ENCODE data around the gene PRTN3.

DNA sequence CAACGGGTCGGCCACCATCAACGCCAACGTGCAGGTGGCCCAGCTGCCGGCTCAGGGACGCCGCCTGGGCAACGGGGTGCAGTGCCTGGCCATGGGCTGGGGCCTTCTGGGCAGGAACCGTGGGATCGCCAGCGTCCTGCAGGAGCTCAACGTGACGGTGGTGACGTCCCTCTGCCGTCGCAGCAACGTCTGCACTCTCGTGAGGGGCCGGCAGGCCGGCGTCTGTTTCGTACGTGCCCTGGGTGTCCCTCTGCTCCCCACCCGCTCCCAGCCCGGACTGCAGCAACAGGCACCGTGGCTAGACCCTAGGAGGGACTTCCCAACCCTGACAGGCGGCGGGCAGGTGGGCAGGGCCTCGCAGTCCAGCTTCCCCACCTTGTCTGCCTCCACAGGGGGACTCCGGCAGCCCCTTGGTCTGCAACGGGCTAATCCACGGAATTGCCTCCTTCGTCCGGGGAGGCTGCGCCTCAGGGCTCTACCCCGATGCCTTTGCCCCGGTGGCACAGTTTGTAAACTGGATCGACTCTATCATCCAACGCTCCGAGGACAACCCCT, 14.8 kb downstream of the PRTN3 start:
- TF ChIP-seq, protein P1, sequence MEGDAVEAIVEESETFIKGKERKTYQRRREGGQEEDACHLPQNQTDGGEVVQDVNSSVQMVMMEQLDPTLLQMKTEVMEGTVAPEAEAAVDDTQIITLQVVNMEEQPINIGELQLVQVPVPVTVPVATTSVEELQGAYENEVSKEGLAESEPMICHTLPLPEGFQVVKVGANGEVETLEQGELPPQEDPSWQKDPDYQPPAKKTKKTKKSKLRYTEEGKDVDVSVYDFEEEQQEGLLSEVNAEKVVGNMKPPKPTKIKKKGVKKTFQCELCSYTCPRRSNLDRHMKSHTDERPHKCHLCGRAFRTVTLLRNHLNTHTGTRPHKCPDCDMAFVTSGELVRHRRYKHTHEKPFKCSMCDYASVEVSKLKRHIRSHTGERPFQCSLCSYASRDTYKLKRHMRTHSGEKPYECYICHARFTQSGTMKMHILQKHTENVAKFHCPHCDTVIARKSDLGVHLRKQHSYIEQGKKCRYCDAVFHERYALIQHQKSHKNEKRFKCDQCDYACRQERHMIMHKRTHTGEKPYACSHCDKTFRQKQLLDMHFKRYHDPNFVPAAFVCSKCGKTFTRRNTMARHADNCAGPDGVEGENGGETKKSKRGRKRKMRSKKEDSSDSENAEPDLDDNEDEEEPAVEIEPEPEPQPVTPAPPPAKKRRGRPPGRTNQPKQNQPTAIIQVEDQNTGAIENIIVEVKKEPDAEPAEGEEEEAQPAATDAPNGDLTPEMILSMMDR (IDR thresholded peaks at IDR 0.05): no peak
- no peak for TF ChIP-seq POLR2A (IDR thresholded peaks at IDR 0.05)

All from adrenal gland (tissue), 5 donors.